Activated CD8-positive, alpha-beta memory T cell treated with anti-CD3 and anti-CD28 coated beads, Interleukin-2, amount 50 U/mL, for 24 hours (primary cell): ENCODE results near the gene CCDC97.

Experiments
- DNase-seq: peaks from one replicate; pipeline ENCODE4 v3.0.0-alpha.2; 2020; ENCODE audit errors: extremely low read depth

Gene CCDC97

DNA sequence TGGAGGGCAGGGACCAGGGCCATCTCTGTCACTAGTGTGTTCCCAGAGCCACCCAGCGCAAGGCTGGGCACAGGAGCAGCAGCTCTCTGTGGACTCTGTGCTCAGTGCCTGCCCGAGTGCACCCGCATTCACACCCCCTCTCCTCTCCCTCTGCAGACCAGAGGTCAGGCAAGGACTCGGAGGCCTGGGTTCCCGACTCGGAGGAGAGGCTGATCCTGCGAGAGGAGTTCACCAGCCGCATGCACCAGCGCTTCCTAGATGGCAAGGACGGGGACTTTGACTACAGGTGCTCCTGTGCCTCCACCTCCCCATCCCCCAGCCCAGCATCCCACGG is 10.2 kb downstream of the CCDC97 start:
- no peak for DNase-seq

DNA sequence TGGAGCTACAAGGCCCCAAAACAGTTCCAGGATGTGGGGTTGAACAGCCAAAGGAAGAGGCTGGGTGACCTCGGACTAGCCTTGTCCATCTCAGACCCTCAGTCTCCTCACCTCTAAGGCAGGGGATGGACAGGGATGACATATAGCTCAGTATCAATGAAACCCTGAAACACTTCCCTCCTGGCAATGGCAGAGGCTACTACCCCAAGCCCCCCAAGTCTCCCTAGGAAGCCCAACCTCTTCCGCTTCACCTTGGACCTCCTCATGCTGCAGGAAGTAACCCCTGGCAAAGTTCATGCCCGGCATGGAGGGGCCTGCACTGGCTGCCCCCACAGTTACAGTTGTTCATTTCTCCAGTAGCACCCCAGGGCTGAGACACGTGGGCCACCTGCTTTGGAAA is 10.6 kb downstream of the CCDC97 start:
- DNase-seq: no peak

DNA sequence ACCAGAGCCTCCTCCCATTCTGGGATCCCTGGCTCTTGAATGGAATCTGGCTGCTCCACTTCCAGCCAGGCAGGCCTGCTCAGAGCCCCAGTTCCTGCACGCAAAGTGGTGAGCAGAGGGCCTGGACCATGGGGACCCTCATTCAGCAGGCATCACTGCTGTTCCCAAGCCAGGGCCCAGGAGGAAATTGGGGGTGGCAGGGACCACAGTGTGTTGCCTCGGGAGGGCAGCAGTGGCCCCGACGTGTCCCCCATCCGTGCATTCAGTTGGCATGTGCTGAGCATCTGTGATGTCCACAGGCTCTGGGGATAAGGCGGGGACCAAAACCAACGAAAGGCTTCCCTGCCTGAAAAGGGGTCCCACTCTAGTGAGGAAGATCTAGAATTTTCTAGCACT is 11.2 kb downstream of the CCDC97 start:
- DNase-seq: no peak

DNA sequence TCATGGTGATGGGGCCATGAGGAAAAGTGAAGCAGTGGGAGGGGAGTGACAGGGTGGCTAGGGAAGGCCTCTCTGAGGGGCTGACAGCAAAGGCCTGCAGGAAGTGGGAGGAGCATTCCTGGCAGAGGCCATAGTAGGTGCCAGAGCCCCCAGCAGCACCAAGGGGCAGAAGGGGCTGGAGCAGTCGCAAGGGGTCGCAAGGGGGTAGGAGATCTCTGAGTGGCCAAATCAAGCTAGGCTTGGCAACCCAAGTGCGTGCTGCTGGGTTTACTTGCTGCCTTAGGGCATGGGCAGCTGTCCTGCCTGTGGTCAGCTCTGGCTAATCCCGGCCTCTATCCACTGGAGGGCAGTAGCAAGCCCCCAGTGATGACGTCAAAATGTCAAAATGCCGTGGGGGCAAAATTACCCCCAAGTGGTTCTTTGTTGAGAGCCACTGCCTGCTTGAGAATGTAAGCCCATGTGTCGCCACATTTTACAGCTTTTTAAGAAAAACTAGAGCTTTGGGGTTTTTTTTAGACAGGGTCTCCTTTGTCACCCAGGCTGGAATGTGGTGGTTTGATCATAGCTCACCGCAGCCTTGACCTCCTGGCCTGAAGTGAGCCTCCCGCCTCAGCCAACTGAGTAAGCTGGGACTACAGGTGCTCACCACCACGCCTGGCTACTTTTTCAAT is 11.8 kb downstream of the CCDC97 start:
- DNase-seq: no peak

DNA sequence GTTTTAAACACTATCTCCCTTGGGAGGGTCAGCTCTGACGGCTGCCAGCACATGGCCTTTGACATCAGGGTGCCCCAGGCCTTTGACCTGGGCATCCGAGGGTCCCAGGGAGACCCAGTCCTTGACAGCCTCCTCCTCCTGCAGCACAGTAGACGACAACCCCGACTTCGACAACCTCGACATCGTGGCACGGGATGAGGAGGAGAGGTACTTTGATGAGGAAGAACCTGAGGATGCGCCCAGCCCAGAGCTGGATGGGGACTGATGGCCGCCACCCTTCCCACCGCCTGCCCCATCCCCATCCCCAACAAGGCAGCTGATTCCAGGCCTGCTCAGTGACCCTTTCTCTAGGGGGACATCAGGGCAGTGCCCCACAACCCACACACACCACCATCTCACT is 12.5 kb downstream of the CCDC97 start:
- no peak for DNase-seq

DNA sequence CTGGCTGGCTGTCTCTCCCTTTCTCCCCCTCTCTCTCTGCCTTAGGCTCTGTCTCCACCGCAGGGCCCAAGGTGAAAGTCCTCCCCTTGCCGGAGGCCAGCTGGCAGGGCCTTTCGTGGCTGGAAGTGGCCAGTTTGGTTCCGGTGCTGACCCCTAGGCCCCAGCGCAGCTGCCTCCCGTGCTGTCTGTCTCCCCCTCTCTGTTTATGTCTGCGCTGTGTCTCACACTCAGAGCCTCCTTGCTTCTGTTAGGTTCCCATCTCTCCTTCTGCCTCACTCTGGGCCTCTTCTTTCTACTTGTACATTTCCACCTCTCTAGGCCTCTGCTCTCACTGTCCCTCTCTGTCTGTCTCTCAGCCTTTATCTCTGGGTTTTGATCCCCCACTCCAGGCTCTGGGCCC is 13.1 kb downstream of the CCDC97 start:
- DNase-seq: no peak

DNA sequence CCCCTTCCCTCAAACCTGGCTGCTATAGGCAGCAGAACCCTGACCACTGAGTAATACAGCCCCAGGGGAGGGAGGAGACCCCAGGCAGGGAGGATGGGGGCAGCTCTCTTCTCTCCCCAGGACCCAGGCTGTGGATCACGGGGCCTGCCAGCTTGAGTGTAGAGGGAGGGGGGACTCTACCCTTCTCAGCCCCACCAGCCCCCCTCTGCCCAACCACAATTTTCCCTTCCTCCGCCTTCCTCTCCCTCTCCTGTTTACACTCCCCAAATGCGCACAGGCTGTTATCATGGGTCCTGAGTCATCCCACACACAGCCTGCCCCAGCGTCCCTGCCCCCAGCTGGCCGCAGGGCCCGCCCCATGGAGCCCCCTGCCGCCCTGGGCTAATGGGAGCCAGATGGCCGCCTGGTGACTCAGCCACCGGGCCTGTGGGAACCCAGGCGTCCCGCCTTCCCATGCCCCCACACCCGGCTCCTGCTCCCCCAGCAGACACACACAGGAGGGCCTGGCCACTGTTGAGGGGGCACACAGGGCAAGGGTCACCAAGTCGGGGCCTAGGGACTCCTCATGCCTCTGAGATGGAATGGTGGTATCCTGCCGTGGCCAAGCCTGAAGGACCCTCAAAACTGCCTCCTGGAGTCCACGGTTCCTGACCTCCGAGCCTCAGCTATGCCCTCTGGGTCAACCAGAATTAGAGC is 13.6 kb downstream of the CCDC97 start:
- DNase-seq: no peak

DNA sequence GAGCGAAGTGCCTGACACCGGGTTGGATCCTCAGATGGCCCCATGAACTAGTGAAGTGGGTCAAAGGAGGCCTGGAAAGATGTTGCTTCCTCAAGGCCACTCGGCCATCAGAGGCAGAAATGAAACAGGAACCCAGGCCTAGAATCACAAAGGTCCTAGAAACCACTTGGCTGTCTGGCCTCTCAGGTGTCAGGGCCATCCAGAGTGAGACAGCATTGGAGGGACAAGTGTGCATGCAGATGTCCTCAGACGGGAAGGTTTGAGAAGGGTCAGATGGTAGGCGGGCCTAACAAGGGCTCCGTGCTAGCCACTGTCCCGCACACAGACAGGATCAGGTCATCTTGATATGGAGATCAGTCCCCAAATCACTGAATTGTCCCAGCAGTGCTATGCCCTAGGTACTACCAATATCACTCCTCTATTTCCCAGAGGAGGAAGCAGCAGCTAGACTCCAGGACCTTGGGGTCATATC is 14.3 kb downstream of the CCDC97 start:
- DNase-seq: no peak

DNA sequence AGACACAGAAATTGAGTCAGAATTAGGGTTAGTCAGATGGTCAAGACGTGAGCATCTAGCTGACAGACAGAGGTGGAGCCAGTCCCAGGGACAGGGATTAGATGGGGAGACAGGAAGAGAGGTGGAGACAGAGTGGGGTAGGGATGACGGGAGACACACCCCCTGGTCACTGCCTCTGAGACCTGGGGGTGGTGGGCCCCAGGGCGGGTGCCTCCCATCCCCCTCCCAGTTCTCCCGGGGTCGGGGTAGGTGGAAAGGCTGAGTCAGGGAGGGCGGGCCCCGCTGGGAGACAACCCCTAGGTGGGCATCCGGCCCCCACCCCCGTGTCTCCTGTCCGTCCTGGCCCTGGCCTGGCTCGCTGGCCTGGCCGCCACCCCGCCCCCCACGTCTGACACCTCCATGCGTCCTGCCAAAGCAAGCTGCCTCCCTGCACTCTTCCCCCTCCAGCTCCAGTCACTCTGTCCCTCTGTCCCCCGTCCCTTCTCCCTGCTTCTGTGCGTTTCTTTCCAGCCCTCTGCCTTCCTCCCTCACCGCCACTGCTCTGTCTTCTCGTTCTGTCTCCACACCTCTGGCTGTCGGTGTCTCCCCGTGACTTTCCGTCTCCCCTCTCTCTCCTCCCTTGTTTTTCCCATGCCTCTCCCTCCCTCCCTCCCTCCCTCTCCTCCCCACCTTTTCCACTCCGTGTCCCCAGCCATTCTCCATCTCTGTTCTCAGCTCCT is 15.1 kb downstream of the CCDC97 start:
- no peak for DNase-seq

DNA sequence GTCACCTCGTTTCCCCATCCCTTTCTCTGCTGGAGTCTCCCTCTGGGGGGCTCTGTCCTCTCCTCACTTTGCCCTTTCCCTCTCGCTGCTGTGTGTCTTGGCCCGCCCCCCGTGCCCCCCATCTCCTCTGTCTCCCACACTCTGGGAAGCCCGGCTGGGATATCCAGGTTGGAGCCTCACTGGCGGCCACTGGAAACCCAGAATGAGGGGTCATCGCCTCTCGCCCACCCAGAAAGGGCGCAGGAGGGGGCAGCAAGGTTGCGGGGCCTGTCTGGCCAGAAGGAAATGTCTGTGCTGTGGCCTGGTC is 15.6 kb downstream of the CCDC97 start:
- no peak for DNase-seq

DNA sequence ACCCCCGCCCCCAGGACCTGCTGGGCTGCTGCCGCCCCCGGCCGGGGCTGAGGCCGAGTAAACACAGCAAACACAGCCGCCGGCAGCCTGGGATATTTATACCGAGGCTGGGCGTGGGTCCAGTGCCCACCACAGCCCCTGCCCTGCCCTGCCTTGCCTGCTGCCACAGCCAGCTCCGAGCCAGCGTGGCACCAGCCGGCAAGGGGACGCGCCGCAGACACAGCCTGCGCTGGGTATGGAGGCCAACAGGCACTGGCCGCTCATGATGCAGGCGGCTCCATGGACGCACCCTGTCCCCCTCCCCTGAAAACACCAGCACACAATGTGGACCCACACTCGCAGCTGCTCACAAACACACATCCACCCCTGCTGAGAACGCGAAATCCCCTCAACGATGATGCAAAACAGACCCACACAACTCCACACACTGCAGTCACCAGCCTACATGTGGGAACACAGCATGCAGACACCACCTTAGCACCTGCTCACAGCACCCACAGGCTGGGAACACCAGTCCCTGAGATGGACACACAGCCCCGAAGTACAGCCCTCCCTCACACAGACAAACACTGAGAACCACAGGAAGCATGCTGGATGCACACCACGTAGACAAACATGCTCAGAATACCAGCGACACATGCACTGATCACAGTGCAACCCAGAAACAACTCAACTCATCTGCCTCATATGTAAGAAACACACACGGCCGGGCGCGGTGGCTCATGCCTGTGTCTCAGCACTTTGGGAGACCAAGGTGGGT is 16.2 kb downstream of the CCDC97 start:
- DNase-seq: no peak

DNA sequence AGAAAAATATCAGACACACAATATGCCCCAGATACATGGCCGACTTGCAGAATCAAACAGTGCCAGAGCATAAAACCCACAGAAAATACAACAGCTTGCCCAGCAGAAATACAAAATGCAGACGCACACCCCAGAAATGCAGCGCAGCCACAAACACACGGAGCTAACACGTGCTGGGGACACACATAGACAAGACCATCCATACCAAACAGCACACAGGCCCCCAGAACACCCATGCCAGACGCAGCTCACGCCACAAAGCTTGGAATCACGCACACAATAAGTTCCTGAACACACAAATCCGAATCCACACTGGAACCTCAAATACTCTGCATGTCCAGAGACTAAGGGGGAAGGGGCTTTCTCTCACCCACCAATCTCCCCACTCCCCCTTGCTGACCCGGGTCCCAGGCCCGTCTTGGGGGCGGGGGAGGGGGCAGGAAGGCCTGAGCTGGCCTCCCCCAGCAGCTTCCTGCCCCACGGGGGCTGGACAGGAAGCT is 17.2 kb downstream of the CCDC97 start:
- DNase-seq: no peak

DNA sequence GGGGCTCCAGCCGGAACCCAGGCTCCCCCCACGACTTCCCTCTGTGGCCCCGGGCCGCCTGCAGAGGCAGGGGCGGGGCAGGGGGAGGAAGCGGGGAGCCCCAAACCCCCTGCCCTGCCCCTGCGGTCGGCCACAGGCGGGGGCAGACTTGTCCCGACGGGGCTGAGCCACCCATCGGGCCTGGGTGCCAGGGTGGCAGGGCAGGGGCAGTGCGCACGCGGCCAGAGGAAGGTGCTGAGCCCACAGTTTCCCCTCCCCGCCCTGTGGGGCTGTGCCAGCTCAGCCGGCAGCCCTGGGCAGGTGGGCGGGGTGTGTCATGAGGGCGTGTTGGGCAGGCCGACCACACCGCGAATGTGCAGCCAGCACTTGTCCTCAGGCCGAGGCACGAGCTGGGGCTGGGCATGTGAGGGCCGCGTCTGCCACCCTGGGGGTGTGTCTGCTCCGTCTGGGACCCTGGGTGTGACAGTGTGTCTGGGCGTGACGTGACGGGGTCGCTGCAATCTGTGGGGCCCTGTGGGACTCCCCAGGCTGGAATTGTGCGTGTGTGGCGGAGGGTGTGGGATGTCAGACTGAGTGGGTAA is 17.7 kb downstream of the CCDC97 start:
- DNase-seq: peak; percentile 69

DNA sequence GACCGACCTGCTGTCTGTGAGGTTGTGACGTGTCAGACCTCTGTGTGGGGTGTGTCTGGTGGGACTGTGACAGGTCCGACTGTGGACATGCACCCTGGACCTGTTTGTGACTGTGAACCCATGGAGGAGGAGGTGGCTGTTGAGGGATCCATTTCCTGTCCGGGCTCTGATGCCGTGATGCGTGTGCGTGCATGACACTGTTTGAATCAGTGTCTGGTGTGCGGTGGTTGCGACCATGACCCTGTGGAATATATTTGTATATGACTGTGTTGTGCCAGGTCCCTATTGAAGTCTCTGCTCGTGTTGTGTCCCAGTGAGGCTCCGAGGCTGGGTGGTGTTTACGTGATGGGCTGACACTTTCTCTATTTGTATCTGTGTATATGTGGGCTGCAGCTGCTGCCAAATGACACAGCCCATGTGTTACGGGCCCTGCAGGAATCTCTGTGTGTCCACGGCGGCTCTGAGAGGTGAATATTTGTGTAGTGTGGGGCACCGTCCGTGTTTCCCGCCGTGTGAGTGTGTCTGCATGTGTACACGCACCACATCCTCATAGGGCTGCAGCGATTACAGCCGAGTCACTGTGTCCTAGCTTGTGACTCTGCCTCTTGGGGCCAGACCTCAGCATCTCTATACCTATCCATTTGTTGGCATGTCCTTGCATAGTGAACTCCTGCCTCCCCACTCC is 18.3 kb downstream of the CCDC97 start:
- peak; percentile 42 for DNase-seq

DNA sequence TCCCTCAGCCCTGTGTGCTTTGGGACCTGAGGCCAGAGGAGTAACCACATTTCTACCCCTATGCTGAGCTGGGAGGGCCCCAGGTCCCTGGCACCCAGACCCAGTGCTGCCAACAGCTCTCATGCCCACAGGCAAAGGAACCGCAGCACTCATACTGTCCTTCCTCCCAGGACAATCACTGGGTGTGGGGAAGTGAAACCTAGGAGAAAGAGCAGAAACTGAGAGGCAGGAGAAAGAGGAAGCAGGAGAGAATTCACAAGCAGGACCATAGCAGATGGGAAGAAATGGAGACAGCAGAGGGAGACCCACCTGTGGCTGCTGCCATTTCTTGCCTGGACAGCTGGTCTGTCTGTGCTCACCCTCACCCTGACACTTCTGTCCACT is 18.9 kb downstream of the CCDC97 start:
- no peak for DNase-seq

DNA sequence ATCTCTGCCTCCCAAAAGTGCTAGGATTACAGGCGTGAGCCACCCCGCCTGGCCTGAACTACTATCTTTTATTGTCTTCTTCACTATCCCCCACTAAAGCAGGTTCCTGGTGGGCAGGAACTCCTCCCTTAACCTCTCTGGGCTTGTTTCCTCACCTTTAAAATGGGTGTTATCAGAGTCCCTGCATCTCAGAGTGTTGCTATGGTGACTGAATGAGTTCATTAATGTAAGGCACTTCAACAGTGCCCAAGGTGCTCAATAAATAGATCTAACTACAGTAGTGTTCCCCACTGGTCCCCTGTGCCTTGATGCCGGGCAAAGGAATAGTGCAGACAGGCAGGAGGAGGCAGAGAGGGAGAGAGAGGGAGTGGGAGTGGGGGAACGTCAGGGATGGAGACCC is 20.5 kb downstream of the CCDC97 start:
- DNase-seq: no peak

DNA sequence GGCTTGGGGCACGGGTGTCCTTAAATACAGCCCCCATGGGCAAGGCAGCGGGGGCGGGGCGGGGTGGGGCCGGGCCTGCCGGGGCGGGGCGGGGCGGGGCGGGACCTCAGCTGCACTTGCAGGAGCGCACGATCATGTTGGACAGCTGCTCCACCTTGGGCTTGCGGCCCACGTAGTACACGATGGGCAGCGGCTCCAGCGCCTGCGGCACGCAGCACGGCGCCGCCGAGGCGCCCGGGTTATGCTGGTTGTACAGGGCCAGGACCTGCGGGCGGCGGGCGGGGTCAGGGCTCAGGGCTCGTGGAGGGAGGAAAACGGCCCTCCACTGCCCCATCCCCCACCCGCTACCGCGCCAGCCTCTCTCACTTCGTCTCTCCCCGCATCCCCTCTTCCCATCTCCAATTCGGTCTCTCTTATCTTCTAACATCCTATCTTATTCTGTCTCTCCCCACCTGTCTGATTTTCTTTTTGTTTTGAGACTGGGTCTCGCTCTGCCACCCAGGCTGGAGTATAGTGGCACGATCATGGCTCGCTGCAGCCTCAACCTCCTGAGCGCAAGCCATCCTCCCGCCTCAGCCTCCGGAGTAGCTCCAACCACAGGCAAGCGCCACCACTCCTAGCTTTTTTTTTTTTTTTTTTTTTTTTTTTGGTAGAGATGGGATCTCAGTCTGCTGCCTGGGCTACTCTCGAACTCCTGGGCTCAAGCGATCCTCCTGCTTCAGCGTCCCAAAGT is 21.1 kb downstream of the CCDC97 start:
- no peak for DNase-seq

DNA sequence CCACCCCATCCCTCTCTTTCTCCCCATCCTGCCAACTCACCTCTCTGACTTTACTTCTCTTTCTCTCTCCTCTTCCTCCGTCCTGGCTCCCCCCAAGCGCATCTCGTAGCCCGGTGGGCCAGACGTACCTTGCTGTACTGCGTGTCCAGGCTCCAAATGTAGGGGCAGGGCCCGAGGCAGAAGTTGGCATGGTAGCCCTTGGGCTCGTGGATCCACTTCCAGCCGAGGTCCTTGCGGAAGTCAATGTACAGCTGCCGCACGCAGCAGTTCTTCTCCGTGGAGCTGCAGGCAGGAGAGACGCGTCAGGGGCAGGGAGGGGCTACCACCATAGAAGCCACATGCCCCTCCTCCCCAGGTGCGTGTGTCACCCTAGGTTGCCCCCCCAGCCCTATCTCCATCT is 22.0 kb downstream of the CCDC97 start:
- no peak for DNase-seq

DNA sequence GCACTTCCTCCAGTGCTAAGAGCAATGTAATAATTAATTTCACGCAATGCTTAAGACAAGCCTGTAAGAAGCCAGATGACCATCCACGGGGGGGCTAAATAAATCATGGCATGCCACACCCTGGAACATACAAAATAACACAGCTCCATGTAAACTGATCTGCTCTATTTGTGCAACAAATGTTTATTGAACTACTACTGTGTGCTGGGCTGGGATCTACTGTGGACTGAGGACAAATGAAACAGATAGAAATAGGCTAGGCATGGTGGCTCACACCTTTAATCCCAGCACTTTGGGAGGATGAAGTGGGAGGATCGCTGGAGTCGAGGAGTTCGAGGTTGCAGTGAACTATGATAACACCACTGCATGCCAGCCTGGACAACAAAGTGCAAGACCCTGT is 22.5 kb downstream of the CCDC97 start:
- DNase-seq: no peak

DNA sequence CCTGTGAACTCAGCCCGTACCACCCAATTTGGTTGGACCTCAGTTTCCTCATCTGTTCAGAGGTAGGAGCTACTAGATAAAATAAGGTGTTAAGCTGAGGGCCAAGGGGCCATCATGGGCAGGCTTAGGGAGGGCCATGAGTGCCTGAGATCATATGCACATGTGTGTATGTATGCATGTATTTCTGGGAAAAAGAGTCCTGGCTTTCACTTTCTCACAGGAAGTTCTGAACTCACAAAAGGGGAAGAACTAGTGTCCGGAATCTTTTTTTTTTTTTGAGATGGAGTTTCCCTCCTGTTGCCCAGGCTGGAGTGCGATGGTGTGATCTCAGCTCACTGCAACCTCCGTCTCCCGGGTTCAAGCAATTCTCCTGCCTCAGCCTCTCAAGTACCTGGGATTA is 24.8 kb downstream of the CCDC97 start:
- DNase-seq: no peak

DNA sequence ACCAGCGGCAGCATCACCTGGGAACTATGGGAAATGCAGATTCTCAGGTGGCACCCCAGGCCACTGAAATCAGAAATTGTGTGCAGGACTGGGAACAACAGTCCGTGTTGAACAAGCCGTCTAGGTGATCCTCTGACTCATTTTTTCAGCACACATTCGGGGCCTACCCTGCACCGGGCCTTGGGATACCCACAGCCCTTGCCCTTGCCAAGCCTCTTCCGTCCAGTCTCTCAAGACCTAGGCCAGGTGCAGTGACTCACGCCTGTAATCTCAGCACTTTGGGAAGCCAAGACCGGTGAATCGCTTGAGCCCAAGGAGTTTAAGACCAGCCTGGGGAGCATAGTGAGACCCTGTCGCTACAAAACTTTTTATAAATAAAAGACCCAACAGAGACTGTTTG is 25.5 kb downstream of the CCDC97 start:
- DNase-seq: no peak
